GM18498 (cell line): ENCODE data around the gene FLT3LG.

ENCODE experiments used
- ATAC-seq: cut with Tn5 transposase; IDR thresholded peaks from one replicate; pipeline ENCODE4 v1.9.1; 2021; ENCODE audit warnings: mild to moderate bottlenecking, moderate library complexity; ENCODE audit not compliant: unreplicated experiment

FLT3LG gene, protein sequence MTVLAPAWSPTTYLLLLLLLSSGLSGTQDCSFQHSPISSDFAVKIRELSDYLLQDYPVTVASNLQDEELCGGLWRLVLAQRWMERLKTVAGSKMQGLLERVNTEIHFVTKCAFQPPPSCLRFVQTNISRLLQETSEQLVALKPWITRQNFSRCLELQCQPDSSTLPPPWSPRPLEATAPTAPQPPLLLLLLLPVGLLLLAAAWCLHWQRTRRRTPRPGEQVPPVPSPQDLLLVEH

DNA sequence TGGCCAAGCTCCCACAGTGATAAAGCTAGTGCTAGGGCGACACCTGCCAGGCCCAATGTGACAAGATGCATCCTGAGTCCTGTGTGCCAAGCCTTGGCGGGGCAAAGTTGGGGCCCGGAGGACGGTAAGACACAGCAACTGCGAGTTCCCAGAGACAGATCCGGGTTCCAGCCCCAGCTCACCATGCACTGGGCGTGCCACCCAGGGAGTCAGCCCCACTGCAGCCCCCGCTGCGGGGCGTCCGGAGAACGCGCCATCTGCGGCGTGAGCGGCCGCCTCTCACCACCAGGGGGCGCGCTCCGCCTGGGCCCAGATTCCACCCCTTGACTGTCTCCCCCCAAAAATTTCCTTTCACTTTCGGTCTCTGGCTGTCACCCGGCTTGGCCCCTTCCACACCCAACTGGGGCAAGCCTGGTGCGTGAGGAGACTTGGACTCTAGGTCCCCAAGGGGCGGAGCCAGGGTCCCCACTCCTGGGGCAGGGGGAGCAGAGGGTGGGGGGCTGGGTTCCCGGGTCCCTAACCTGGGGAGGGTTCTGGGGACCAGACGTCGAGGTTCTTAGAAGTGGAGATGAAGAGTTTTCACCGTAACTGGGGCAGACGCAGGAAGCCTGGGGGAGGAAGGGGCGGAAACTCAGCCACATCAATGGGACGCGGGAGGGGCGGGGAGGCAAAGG is at the start of gene FLT3LG:
Gene FLT3LG, plus strand, starts transcription at position 348 of the 674 bp plus-strand sequence. CDS start 425 bp downstream, outside the sequence.
- peak; percentile 55 for ATAC-seq

DNA sequence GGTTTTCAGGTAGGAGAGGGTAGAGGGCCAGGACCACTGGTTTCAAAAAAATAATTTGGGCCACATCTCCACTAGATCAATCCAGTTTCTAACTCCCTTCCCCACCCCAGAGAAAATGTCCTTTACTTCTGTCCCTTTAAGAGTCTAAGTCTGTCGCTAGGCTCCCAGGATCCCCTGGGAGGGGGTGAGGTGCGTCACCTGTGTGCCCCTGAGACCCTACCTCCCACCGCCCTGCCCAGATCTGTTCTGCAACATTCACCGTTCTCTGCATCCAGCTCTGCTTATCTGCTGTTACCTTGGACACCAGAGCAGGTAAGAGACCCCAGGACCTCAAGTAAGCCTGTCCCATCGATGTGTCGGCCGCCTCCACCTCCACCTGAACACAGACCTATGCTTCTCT is 48.8 kb upstream of the FLT3LG start, which contains the start of gene GFY:
Gene GFY, plus strand, starts transcription at position 211 of the 400 bp plus-strand sequence. CDS start 1,043 bp downstream, outside the sequence.
- ATAC-seq: no peak

DNA sequence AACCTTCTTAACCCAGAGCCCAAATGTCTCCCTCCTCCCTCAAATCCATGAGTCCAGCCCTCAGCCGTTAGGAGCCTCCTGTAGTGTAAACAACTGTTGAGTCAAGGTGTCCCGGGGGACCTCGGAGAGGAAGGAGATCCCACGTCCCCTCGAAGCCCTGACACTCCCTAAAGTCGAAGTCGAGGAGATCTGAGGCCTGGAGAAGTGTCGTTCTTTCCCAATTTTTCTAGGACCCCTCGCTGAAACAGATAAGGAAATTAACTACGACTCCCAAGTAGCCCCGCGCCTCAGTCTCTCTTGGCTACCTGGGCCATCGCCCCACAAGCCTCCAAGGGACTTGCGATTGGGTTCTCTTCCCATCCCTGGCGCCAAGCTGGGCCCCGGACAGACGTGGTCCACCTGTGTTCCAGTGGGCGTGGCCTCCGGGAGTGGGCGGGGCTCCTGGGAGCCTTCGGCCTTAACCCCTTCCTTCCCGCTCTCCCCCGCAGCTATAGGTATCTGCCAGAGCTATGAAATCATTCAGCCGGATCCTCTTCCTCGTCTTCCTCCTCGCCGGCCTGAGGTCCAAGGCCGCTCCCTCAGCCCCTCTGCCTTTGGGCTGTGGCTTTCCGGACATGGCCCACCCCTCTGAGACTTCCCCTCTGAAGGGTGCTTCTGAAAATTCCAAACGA is 48.0 kb upstream of the FLT3LG start:
- no peak for ATAC-seq

DNA sequence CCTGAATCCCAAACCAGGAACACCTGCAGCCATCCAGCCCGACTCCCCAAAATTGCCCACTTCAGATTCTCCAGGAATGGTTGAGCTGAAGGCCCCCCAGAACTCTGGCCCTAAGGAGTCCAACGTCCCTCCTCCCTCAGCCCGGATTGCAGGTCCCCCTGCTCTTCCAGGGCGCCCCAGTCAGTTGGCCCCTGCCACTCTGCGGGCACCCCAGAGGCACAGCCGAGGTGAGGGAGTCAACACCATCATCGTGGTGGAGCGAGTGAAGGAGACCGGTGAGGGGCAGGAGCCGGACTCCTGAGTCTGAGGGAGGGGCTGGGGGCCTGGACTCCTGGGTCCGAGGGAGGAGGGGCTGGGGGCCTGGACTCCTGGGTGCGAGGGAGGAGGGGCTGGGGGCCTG is 46.7 kb upstream of the FLT3LG start:
- no peak for ATAC-seq

DNA sequence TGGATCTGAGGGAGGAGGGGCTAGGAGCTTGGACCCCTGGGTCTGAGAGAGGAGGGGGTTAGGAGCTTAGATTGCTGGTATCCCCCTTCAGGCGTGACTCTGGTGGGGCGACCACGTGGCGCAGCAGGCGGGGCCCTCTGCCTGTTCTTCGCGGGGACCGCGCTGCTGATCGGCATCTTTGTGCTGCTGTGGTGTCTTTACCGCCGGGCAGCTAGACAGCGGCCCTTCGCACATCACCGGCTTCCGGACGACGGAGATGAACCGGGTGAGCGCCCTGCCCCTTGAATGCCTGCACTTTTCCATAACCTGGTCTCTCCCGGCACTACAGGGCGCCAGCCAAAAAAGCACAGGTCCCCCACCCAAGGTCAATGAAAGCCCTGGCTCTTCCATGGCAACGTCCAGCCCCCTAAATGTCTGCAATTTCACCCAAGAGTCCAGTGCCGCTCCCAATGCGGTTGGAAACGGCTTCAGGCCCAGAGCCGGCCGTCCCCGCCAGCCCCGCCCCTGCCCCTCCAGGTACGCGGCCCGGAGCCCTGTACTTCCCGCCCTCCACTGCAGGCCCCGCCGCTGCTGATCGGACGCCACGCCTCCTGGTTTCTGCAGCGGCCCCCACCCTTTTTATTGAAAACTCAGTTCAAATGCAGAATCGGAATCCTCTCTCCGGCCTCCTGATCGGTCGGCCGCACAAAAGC is 46.0 kb upstream of the FLT3LG start:
- no peak for ATAC-seq

DNA sequence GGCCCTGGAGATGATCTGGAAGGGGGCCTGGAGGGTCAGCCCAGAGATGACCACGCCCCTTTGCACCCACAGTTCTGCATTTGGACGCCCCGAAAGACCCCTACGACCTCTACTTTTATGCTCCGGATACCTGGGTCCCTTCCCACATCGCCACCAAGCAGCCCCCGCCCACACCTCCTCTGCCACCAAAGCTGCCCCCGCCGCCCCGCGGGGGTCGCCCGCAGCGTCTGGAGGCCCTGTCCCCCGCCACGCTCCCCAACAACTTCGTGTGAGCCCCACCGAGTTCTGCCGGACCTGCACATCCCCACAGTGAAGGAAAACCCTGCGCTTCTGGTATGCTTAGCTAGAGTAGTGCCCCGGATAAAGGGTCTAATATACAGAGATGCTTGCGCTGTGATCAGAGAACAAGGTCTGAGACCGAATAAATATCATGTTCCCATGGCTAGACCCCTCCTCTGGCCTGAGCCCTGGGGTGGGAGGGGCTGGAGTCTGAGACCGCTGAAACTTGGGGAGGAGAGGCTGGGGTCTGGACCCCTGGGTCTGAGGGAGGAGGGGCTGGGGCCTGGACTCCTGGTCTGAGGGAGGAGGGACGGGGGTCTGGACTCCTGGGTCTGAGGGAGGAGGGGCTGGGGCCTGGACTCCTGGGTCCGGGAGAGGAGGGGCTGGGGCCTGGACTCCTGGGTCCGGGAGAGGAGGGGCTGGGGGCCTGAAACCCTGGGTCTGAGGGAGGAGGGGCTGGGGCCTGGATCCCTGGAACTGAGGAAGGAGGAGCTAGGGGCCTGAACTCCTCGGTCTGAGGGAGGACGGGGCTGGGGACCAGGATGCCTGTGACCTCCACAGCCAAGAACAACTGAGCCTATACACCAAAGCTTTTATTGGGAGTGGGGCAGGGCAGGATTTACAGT is 45.2 kb upstream of the FLT3LG start:
- no peak for ATAC-seq

DNA sequence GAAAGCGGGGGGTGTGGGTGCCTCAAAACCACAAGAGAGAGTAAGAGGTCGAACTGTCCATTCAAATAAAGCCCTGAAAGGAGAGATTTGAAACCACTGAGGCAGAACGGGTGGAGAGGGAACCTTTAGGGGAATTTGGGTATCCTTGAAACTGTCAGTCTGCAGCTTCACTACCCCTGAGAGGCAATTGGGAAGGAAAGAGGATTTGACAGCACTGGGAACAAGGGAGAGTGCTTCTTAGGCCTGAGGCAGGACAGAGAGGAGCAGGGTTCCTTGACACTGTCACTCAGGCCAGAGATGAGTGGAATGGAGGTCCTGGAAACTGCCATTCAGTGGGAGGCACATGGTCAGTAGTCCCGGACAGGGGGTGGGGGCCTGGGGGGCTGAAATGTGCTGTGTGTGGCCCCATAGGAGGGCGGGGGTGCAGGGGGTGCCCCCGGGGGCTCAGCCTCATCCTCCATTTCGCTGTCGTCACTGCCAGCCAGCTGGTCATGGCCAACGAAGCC is 43.8 kb upstream of the FLT3LG start:
- no peak for ATAC-seq

DNA sequence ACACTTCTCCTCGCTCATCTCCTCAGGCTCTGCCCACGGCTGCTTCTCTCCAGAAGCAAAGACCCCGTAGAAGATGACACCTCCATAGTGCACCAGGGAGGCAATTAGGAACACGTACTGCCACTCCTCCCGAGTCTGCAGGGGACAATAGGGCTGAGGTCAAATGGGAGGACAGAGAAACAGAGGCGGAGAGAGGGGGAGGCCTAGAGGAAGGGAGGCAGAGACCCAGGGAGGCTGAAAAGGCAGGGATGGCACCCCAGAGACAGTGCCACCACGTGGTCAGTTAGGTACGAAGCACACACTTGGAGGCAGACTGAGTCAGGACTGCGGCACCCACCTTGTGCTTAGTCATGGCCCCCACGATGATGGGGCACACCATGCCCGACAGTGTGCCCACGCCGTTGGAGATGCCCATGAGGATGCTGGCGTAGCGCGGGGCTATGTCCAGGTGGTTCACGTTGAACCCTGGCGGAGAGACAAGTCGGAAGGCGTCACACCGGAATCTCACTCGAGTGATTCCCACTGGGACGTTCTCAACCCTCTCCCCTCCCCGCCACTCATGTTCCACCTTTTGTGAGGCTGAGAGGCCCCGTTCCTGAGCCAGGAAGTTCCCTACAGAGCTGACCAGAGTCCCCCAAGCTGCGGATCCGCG is 43.2 kb upstream of the FLT3LG start:
- no peak for ATAC-seq

DNA sequence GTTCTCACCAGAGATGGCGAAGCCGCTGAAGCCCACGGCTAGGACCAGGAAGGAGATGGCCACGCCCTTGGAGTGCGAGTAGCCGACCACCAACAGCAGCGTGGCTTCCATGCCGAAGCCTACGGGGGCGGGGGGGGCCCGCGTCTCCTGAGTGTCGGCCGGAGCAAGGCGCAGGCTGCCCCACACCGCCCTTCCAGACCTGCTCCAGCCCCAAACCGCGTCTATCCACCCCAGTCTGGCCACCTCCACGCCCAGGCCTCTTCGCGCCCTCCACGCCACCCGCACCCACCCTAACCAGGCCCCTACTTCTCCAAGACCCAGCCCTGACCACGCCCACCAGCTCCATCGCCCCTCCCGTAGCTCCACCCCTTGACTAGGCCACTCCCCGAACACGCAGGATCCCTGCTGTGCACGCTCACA is 42.7 kb upstream of the FLT3LG start:
- ATAC-seq: no peak

DNA sequence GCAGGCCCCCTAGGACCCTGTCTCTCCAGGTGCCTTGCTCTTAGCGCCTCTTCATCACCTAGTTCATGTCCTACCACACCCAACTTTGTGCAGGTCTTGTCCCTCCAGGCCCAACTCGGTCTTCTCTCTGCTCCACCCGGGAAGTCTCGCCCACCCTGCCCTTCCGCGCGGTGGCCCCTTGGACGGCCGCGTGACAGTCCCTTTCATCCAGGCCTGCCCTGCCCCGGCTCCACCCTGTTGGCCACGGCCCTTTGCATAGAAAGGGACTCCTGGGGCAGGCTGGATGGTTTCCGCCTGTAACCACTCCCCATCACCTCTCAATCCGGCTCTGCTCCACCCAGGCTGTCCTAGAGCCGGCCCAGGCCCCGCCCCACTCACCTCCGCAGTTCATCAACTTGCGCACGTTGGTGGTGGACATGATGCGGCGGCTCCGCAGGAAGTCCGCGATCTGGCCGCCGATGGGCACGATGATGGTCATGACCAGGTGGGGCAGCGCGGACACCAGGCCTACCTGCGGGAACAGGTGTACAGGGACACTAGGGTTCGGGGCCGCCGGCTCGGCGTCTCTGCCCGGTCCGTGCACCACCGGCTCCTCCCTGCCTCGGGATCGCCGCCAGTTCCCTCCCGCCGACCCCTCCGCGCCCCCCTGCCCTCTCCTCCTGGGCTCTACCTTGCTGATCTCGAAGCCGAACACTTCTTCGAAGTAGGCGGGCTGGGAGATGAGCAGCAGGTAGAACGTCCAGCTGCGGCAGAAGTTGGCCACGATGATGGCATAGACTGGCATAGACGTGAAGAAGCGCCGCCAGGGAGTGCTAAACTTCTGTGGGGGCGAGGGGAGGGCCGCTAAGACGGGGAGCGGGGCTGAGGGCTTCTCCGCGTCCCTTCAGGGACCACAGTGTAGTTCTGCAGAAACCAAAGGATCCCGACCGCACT is 41.6 kb upstream of the FLT3LG start:
- no peak for ATAC-seq

DNA sequence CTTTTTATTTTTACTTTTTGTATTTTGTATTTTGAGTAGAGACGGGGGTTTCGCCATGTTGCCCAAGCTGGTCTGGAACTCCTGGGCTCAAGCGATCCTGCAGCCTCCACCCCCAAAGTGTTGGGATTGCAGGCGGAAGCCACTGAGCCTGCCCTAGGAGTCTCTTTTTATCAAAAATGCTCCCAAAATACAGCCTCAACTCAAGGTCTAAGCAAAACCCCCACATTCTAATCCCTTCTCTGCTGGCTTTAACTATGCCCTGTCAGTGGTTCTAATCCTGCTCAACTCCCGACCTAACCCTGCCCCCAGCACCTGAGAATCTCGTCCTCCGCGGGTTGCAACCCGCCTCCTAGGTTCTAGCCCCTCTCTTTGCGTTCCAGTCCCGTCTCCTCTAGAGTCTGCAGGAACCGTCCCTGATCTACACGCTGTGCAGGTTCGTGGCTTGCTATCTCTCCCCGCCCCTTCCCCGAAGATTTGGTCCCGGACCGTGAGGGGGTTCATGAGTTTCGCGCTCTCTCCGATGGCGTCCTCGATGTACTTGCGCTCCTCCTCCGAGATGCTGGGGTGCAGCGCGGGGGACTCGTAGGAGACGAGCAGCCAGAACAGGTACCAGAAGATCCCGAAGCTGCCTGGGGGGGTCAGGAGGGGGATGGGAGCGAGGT is 40.6 kb upstream of the FLT3LG start:
- no peak for ATAC-seq

DNA sequence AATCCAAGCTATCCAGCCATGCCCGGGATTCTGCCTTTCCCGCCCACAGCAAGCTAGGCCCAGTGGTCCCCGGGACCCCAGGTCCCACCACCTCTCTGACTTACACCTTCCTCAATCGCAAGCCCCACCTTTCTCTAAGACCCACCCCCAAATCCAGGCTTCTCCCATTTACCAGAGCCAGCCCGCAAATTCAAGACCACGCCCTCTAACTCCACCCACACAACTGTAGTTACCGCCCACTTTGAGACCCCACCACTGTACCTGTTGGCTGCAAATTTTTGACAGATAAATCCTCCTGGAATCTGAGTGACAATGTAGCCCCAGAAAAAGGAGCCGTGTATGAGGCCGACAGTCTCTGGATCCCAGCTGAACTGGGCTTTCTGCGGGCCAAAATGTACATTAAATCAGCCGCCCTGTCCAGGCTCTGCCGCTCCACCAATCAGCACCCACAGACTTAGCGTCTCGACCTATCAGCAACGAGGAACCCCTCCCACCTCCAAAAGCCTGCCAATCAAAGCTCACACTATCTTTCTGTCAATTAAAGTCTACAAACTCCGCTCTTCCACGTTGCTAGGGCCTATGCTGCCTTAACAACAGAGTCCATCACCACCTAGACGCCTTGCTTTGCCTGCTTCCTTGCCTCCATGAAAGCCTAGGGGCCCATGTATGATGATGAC is 39.0 kb upstream of the FLT3LG start:
- no peak for ATAC-seq

DNA sequence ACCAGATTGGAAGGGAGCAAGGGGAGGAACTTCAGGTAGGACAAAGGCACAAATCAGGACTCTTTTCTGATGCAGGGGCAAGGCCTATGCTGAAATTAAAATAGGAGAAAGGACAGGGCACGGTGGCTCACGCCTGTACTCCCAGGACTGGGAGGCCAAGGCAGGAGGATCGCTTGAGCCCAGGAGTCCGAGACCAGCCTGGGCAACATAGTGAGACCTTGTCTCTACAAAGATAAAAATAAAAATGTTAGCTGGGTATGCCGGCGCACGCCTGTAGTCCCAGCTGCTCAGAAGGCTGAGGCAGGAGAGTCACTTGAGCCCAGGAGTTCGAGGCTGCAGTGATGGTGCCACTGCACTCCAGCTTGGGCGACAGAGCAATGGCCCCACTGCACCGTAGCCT is 38.3 kb upstream of the FLT3LG start:
- no peak for ATAC-seq

DNA sequence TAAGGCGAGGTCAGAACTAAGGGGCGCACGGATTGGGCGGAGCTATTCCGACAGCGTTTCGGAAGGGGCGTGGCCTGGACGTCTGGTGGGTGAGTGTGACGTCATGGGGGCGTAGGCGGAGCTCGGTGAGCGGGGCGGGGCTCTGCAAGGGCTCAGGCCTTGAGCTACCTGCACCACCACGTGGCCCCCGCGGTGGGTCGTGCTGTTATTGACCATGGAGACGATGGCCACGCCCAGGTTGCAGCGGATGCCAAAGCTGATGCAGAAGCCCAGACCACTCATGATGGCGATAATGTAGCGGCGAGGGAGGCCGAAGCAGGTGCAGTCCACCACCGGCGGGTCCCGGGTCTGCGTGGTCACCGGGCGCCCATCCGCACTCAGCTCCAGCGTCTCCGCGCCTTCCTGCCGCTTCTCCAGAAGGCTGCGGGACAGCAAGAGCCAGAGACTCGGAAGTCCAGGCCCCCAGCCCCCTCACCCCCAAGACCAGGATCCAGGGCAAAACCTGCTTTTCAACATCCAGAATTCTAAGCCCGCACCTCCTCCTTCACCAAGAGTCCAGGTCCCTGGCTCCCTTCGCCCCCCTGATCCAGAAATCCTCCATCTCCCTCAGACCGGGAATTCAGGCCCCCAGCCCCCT is 37.5 kb upstream of the FLT3LG start:
- ATAC-seq: no peak

DNA sequence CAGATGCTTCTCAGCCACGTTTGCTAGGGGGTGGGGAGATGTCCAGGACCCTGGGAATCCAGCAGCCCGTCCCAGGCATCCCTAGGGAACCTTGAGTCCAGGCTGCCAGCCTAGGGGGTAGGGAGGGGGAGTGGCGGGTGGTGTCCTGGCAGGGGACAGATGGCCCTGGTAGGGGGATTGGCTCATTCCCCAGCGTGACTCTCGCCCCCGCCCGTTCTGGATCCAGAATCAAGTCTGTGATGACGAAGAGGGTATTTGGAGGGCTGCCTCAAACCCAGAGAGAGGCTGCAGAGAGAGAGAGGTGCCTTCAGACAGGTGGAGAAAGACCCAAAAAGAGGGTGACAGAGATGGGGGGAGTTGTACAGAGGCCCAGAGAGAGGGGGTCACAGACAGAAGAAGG is 36.8 kb upstream of the FLT3LG start:
- ATAC-seq: no peak

DNA sequence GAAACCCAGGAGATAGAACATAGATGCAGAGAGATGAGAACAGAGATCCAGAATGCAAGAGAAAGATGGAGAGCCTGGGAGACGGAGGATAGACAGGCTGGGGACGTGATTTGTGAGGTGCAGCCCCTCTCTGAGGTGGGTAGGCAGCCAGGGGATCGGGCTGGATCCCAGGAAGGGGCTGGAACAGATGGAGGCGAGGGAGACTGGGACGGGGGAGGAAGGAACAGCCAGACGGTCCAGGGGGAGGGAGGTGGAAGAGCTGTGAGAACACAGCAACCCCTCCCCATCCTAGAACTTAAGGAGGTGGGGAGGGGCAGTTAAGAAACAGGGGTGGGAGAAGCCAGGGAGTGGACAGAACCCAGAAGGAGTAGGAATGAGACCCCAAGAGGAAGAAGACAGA is 35.8 kb upstream of the FLT3LG start:
- ATAC-seq: no peak

DNA sequence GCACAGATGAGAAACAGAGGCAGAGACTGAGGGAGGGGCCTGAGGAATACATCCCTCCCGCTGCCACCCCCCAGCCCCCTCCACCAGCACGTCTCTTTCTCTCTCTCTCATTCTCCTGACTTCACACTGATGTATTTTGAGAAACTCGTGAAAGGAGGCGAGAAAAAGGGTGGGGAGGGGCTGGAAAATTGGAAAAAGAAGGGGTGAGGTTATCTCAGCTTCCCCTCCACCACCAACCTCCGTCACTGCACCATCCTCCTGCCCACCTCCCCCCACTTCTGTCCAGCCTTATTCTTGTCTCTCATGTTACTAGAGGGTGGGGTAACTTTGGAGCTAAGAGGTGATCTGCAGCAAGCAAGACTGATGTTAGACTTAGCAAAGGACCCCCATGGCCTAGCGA is 34.2 kb upstream of the FLT3LG start:
- ATAC-seq: no peak
